DMS114 treated with DMSO at 0.1 percent for 48 hours (cell line): Measurements from ENCODE around the gene CERCAM.
A peak's percentile ranks its signal among the peaks of the same experiment; 100 is the strongest.

ENCODE experiments used
- DNase-seq: peaks from one replicate; lab custom pipeline; 2025; ENCODE audit not compliant: unreplicated experiment; lab: John Stamatoyannopoulos, UW

Gene CERCAM

GRCh38 chr9:128420651-128421481 is at the start of gene CERCAM:
Gene CERCAM, plus strand, starts transcription at chr9:128420857. Its CDS starts 21 bp downstream, at chr9:128420878.
- DNase-seq, result peak; percentile 13

GRCh38 chr9:128371630-128372117 is 49.0 kb upstream of the CERCAM start:
- DNase-seq, result no peak

- DNase-seq, result no peak
Observed at GRCh38 chr9:128372188-128372641, 48.4 kb upstream of the CERCAM start.

- DNase-seq, result no peak
Observed at GRCh38 chr9:128372784-128373183, 47.9 kb upstream of the CERCAM start.

GRCh38 chr9:128374221-128374675 is 46.4 kb upstream of the CERCAM start:
- DNase-seq, result no peak

GRCh38 chr9:128375865-128376264 is 44.8 kb upstream of the CERCAM start:
- no peak for DNase-seq

- no peak for DNase-seq
Observed at GRCh38 chr9:128382261-128382660, 38.4 kb upstream of the CERCAM start.

GRCh38 chr9:128383007-128383753 is 37.5 kb upstream of the CERCAM start:
- DNase-seq, result no peak

GRCh38 chr9:128383791-128384190 is 36.9 kb upstream of the CERCAM start:
- no peak for DNase-seq

- no peak for DNase-seq
Observed at GRCh38 chr9:128384801-128385495, 35.7 kb upstream of the CERCAM start.

GRCh38 chr9:128385496-128386460 is 34.9 kb upstream of the CERCAM start:
- no peak for DNase-seq

GRCh38 chr9:128388150-128388549 is 32.5 kb upstream of the CERCAM start:
- DNase-seq, result no peak

GRCh38 chr9:128389395-128390149 is 31.1 kb upstream of the CERCAM start:
- no peak for DNase-seq

GRCh38 chr9:128390150-128390812 is 30.4 kb upstream of the CERCAM start:
- DNase-seq, result no peak

GRCh38 chr9:128390813-128391711 is 29.6 kb upstream of the CERCAM start:
- DNase-seq, result no peak

GRCh38 chr9:128391956-128392301 is 28.7 kb upstream of the CERCAM start:
- no peak for DNase-seq

GRCh38 chr9:128392302-128393144 is 28.1 kb upstream of the CERCAM start:
- DNase-seq, result no peak
